ENCODE data around the gene F2R. TPM values are rescaled to one million over a fixed set of nuclear protein-coding genes. Genes with fewer than 3 reads are reported as not detected.

Gene F2R
- total and polyA plus RNA-seq, 2 of the 4 experiments (the other 2 are of a cell fraction), result 85.7 to 147 TPM

DNA sequence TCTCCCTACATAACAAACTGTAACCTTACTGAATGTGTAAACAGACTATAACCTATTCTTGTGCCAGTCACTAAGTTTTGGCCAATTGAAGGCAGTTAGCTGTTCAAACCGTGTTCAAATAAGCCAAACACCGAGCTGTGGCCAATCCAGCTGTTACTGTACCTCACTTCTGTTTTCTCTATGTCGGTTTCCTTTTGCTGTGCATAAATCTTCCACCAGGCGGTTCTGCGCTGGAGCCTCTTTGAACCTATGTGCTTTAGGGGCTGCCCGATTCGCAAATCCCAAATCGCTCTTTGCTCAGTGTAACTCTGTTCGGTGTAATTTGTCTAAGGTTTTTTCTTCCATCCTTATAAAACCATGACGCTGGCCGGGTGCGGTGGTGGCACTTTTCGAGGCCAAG lies 31.8 kb downstream of the F2R start:
- ChIA-PET CTCF (no interaction called here), POLR2A (ENCODE audit: unreplicated experiment) (no interaction called here)
- Histone ChIP-seq H2AFZ (replicated peaks; ENCODE audit: low read length, poor library complexity) (no peak overlapping the region), H3K23ac (ENCODE audit: low read depth, low read length) (no peak overlapping the region), H2BK5ac (ENCODE audit: low read depth, low read length, poor library complexity, severe bottlenecking) (no peak overlapping the region), H3K79me1 (ENCODE audit: low read depth in 1 of 2, low read length in 2 of 2) (no peaks in the 10 kb centered on the region), H2AK9ac (replicated peaks; ENCODE audit: low read depth, low read length, poor library complexity) (no peak overlapping the region), H3K27ac (ENCODE audit: insufficient read depth, low read length) (no peak overlapping the region), H3K27me3 (ENCODE audit: control insufficient read depth, insufficient read depth, low read length) (no peaks in the 10 kb centered on the region), H3K14ac (replicated peaks; ENCODE audit: low read depth, low read length) (no peak overlapping the region), H4K5ac (ENCODE audit: low read depth, low read length) (no peak overlapping the region), H4K20me1 (ENCODE audit: insufficient read depth, low read length) (no peaks in the 10 kb centered on the region), H3K4me3 (ENCODE audit: insufficient read depth, low read depth, low read length) (no peak overlapping the region), H2BK120ac (ENCODE audit: low read depth, low read length) (no peak overlapping the region), H3K4ac (ENCODE audit: low read depth, low read length) (no peak overlapping the region), H4K91ac (ENCODE audit: insufficient read depth, low read depth, low read length) (no peak overlapping the region), H3K9me3 (ENCODE audit: control insufficient read depth, insufficient read depth, low read length) (no peaks in the 10 kb centered on the region), H3K9ac (ENCODE audit: low read depth, low read length) (no peak overlapping the region), H3K9me1 (ENCODE audit: insufficient read depth, low read length) (no peaks in the 10 kb centered on the region; the same call in 1 of the 2 replicates), H3K4me1 (ENCODE audit: control insufficient read depth, insufficient read depth, low read length) (no peaks in the 10 kb centered on the region), H3K36me3 (ENCODE audit: control insufficient read depth, insufficient read depth, low read length) (no peaks in the 10 kb centered on the region), H4K8ac (ENCODE audit: low read depth in 2 of 2, low read length in 2 of 2) (no peak overlapping the region), H3K4me2 (ENCODE audit: low read depth, low read length) (no peak overlapping the region), H3K18ac (ENCODE audit: low read depth, low read length) (no peak overlapping the region), H3K56ac (ENCODE audit: extremely low read depth, insufficient read depth, low read length) (no peak overlapping the region), H2BK15ac (ENCODE audit: low read depth, low read length) (0 out of 3 replicates have a peak overlapping the region, but pooled peaks have one; percentile 33), H2BK20ac (ENCODE audit: low read depth, low read length) (no peak overlapping the region), H2AK5ac (ENCODE audit: low read depth, low read length) (no peak overlapping the region)
- no TSS peak for BruUV-seq (replicated peaks)
- in situ Hi-C loops (cut with MboI; ENCODE audit: low sequenced_read_pairs), result no loop called here
- no peak for TF ChIP-seq NFE2L2 (IDR thresholded peaks at IDR 0.05; ENCODE audit: low read depth, low read length)
- TF ChIP-seq MXI1 (IDR thresholded peaks at IDR 0.05; ENCODE audit: borderline replicate concordance, low read depth, low read length), result no peak
- TF ChIP-seq, protein P1, sequence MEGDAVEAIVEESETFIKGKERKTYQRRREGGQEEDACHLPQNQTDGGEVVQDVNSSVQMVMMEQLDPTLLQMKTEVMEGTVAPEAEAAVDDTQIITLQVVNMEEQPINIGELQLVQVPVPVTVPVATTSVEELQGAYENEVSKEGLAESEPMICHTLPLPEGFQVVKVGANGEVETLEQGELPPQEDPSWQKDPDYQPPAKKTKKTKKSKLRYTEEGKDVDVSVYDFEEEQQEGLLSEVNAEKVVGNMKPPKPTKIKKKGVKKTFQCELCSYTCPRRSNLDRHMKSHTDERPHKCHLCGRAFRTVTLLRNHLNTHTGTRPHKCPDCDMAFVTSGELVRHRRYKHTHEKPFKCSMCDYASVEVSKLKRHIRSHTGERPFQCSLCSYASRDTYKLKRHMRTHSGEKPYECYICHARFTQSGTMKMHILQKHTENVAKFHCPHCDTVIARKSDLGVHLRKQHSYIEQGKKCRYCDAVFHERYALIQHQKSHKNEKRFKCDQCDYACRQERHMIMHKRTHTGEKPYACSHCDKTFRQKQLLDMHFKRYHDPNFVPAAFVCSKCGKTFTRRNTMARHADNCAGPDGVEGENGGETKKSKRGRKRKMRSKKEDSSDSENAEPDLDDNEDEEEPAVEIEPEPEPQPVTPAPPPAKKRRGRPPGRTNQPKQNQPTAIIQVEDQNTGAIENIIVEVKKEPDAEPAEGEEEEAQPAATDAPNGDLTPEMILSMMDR (conservative IDR thresholded peaks at IDR 0.05; ENCODE audit: low read depth, low read length), result no peak
- no peak for TF ChIP-seq CHD1 (IDR thresholded peaks at IDR 0.05; ENCODE audit: low read depth, low read length)
- no peak for TF ChIP-seq CEBPB (IDR thresholded peaks at IDR 0.05; ENCODE audit: low read depth, low read length)
- no peak for TF ChIP-seq RCOR1 (IDR thresholded peaks at IDR 0.05; ENCODE audit: insufficient replicate concordance, low read length)
- TF ChIP-seq MAFK (IDR thresholded peaks at IDR 0.05; ENCODE audit: low read depth, low read length), result no peak
- TF ChIP-seq FOS (IDR thresholded peaks at IDR 0.05; ENCODE audit: low read depth, low read length), result no peak
- TF ChIP-seq, protein P2, sequence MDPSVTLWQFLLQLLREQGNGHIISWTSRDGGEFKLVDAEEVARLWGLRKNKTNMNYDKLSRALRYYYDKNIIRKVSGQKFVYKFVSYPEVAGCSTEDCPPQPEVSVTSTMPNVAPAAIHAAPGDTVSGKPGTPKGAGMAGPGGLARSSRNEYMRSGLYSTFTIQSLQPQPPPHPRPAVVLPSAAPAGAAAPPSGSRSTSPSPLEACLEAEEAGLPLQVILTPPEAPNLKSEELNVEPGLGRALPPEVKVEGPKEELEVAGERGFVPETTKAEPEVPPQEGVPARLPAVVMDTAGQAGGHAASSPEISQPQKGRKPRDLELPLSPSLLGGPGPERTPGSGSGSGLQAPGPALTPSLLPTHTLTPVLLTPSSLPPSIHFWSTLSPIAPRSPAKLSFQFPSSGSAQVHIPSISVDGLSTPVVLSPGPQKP (IDR thresholded peaks at IDR 0.05; ENCODE audit: borderline replicate concordance, low read depth, low read length), result no peak
- TF ChIP-seq SMC3 (IDR thresholded peaks at IDR 0.05; ENCODE audit: low read depth, low read length), result no peak
- TF ChIP-seq, protein P3, sequence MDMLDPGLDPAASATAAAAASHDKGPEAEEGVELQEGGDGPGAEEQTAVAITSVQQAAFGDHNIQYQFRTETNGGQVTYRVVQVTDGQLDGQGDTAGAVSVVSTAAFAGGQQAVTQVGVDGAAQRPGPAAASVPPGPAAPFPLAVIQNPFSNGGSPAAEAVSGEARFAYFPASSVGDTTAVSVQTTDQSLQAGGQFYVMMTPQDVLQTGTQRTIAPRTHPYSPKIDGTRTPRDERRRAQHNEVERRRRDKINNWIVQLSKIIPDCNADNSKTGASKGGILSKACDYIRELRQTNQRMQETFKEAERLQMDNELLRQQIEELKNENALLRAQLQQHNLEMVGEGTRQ (IDR thresholded peaks at IDR 0.05; ENCODE audit: low read depth, low read length), result no peak
- TF ChIP-seq BHLHE40 (IDR thresholded peaks at IDR 0.05; ENCODE audit: low read depth, low read length), result no peak
- no peak for TF ChIP-seq MAZ (IDR thresholded peaks at IDR 0.05; ENCODE audit: borderline replicate concordance, low read depth, low read length)
- TF ChIP-seq POLR2A (IDR thresholded peaks at IDR 0.05; ENCODE audit: low read depth, low read length), result no peak
- TF ChIP-seq RAD21 (IDR thresholded peaks at IDR 0.05; ENCODE audit: low read length), result no peak
- TF ChIP-seq RFX5 (IDR thresholded peaks at IDR 0.05; ENCODE audit: low read depth, low read length), result no peak
- dilution Hi-C loops (cut with HindIII; ENCODE audit: low sequenced_read_pairs, unreplicated experiment), result no loop called here
- ATAC-seq (ENCODE audit: low read depth) (no peak), DNase-seq (no peak)
- intact Hi-C loops (cut with micrococcal nuclease), result no loop called here
- WGBS, 2 experiments (ENCODE audit: extremely low coverage in 2 of 2, insufficient read length in 1 of 2), result 87% methylated on average over 5 of the region's 13 CpGs; no CpG with 5 or more reads in 1 of the 2 experiments

Data from IMR-90 (cell line).